ENCODE measurements around the gene MED16. TPM values are rescaled to one million over a fixed set of nuclear protein-coding genes. Genes with fewer than 3 reads are reported as not detected.
"Not testable (repeated sequence)": the region's sequence is repeated elsewhere in the genome, so short reads cannot be mapped to it uniquely, and the experiment has no call there.

MED16 gene
- total RNA-seq, 1 experiment from 2014 or later = 66.9 TPM

DNA sequence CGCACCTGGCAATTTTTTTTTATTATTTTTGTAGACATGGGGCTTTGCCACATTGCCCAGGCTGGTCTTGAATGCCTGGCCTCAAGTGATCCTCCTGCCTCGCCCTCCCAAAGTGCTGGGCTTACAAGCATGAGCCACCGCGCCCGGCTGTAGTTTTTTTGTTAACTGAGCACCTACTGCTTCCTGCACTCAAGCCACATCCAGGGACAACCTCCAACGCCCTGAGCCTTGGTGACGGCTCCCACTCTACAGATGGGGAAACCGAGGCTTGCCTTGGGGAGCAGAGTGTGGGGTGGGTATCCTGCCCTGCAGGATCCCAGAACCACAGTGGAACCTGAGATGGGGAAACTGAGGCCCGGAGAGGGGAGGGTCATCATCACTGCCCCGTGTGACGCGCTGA lies 37.8 kb downstream of the MED16 start (continued):
- TF ChIP-seq ZNF263 (CRISPR knock-in tag; IDR thresholded peaks at IDR 0.05; ENCODE audit: low read depth) = no peak
- no peak for TF ChIP-seq ZNF317 (CRISPR knock-in tag; IDR thresholded peaks at IDR 0.05; ENCODE audit: borderline replicate concordance, low read depth)
- TF ChIP-seq, protein P1, sequence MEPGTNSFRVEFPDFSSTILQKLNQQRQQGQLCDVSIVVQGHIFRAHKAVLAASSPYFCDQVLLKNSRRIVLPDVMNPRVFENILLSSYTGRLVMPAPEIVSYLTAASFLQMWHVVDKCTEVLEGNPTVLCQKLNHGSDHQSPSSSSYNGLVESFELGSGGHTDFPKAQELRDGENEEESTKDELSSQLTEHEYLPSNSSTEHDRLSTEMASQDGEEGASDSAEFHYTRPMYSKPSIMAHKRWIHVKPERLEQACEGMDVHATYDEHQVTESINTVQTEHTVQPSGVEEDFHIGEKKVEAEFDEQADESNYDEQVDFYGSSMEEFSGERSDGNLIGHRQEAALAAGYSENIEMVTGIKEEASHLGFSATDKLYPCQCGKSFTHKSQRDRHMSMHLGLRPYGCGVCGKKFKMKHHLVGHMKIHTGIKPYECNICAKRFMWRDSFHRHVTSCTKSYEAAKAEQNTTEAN (CRISPR knock-in tag; IDR thresholded peaks at IDR 0.05) = no peak

DNA sequence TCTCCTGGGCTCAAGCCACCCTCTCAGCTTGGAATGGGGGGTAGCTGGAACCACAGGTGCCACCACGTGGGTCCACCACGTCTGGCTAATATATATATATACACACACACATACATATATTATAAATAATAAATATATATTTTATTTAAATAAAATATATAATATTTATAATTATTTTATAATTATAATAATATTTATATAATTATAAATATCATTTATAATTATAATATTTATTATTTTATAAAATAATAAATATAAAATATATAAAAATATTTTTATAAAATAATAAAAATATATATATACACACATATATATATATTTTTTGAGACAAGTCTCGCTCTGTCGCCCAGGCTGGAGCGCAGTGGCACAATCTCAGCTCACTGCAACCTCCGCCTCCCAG lies 38.4 kb downstream of the MED16 start:
- no peak for ATAC-seq
- Mint-ChIP-seq H3K9me3 (no peaks in the 10 kb centered on the region), H3K36me3 (no peaks in the 10 kb centered on the region), H3K27ac (no peak overlapping the region), H3K4me3 (no peak overlapping the region), H3K4me1 (no peaks in the 10 kb centered on the region), H3K27me3 (ENCODE audit: low read depth) (peaks cover 20% of the 10 kb centered on the region)
- DNase-seq (ENCODE audit: low spot score) = no peak
- POLR2A ChIA-PET = interaction anchor here (0.7 kb wide), 1 partner anchor 1645 kb away, joined by 5 read pairs; no protein-coding TSS in a partner anchor
- TF ChIP-seq JUN (CRISPR knock-in tag; IDR thresholded peaks at IDR 0.05) = no peak
- TF ChIP-seq HMGA2 (CRISPR knock-in tag; IDR thresholded peaks at IDR 0.05) = peak; percentile 97
- no peak for TF ChIP-seq TEAD1 (CRISPR knock-in tag; IDR thresholded peaks at IDR 0.05)
- no peak for TF ChIP-seq RELA (CRISPR knock-in tag; IDR thresholded peaks at IDR 0.05; ENCODE audit: borderline replicate concordance)
- CTCF ChIA-PET = interaction anchor here (3.0 kb wide), 1 partner anchor 65 kb away, joined by 13 read pairs; no protein-coding TSS in a partner anchor

DNA sequence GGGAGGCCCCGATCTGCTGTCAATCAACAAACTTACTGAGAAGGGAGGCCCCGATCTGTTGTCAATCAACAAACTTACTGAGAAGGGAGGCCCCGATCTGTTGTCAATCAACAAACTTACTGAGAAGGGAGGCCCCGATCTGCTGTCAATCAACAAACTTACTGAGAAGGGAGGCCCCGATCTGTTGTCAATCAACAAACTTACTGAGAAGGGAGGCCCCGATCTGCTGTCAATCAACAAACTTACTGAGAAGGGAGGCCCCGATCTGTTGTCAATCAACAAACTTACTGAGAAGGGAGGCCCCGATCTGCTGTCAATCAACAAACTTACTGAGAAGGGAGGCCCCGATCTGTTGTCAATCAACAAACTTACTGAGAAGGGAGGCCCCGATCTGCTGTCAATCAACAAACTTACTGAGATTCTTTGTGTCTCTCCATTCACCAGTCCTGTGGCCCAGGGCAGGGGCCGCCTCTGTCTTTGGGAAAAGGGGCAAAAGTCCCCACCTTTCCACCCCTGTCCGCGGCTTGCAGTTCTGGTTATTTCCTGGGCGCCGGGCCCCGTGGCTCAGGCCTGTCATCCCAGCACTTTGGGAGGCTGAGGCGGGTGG lies 39.3 kb downstream of the MED16 start:
- not testable (repeated sequence) for ATAC-seq

DNA sequence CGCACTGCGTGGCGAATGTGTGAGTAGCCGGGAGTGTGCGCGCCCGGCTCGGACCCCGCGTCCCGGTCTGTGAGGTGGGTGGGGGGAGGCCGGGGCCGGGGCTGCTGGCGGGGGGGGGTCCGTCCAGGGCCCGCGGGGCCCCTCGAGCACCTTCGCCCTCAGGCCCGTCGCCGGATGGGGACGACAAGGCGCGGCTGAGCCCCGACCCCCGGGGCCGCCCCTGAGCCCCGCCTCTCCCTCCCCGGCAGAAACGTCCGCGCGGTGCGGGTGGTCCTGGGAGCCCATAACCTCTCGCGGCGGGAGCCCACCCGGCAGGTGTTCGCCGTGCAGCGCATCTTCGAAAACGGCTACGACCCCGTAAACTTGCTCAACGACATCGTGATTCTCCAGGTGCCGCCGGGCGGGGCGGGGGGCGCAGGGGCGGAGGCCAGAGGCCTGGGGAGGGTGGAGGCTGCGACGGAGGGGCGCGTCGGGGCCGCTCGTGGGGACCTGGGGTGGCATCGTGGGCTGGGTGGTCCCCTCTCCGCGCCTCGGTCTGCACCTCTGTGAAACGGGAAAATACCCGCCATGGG lies 39.9 kb downstream of the MED16 start:
- no peaks in the 10 kb centered on the region for H3K9me3 Mint-ChIP-seq
- no peaks in the 10 kb centered on the region for H3K36me3 Mint-ChIP-seq
- H3K4me3 Mint-ChIP-seq = no peak overlapping the region
- ChIA-PET CTCF (no interaction called here), POLR2A (no interaction called here)
- no peaks in the 10 kb centered on the region for H3K4me1 Mint-ChIP-seq
- no peak overlapping the region for H3K27ac Mint-ChIP-seq
- peaks cover 7% of the 10 kb centered on the region for H3K27me3 Mint-ChIP-seq (ENCODE audit: low read depth)
- ATAC-seq = no peak
- TF ChIP-seq GABPB1 (CRISPR knock-in tag; IDR thresholded peaks at IDR 0.05) (no peak), TCF7 (CRISPR knock-in tag; IDR thresholded peaks at IDR 0.05; ENCODE audit: low read depth) (no peak)
- TF ChIP-seq, protein P2, sequence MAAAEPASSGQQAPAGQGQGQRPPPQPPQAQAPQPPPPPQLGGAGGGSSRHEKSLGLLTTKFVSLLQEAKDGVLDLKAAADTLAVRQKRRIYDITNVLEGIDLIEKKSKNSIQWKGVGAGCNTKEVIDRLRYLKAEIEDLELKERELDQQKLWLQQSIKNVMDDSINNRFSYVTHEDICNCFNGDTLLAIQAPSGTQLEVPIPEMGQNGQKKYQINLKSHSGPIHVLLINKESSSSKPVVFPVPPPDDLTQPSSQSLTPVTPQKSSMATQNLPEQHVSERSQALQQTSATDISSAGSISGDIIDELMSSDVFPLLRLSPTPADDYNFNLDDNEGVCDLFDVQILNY (CRISPR knock-in tag; IDR thresholded peaks at IDR 0.05) = no peak
- TF ChIP-seq, protein P3, sequence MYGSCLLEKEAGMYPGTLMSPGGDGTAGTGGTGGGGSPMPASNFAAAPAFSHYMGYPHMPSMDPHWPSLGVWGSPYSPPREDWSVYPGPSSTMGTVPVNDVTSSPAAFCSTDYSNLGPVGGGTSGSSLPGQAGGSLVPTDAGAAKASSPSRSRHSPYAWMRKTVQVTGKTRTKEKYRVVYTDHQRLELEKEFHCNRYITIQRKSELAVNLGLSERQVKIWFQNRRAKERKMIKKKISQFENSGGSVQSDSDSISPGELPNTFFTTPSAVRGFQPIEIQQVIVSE (CRISPR knock-in tag; IDR thresholded peaks at IDR 0.05; ENCODE audit: borderline replicate concordance) = no peak
- peak; percentile 13 for DNase-seq (ENCODE audit: low spot score)

More for the DNA sequence above, 39.3 kb downstream of the MED16 start:
- CTCF ChIA-PET = interaction anchor here (3.0 kb wide), 1 partner anchor 65 kb away, joined by 13 read pairs; no protein-coding TSS in a partner anchor
- POLR2A ChIA-PET; H3K27ac Mint-ChIP-seq; DNase-seq (ENCODE audit: low spot score); H3K9me3 Mint-ChIP-seq; H3K36me3 Mint-ChIP-seq; H3K4me3 Mint-ChIP-seq; H3K4me1 Mint-ChIP-seq: not testable (repeated sequence)
- H3K27me3 Mint-ChIP-seq (ENCODE audit: low read depth) = peaks cover 14% of the 10 kb centered on the region

DNA sequence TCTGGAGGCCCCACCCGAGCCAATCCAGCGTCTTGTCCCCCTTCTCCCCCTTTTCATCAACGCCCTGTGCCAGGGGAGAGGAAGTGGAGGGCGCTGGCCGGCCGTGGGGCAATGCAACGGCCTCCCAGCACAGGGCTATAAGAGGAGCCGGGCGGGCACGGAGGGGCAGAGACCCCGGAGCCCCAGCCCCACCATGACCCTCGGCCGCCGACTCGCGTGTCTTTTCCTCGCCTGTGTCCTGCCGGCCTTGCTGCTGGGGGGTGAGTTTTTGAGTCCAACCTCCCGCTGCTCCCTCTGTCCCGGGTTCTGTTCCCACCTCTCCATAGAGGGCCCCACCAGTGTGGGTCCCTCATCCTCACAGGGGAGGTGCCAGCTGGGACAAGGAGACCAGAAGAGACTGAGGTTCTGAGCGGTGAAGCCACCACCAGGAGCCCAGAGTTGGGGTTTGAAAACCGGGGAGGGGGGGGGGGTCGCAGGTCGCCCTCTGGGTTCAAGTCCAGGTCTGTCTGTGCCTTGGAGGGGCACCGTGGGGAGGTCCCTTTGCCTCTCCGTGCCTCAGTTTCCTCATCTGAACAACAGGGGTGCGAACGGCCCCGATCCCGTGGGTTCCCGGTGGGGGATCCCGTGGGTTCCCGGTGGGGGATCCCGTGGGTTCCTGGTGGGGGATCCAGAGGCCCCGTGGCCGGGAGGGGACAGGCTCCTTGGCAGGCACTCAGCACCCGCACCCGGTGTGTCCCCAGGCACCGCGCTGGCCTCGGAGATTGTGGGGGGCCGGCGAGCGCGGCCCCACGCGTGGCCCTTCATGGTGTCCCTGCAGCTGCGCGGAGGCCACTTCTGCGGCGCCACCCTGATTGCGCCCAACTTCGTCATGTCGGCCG lies 40.6 kb downstream of the MED16 start, which contains the start of gene ELANE:
TSS of gene ELANE (plus strand) at position 168 of the 878 bp plus-strand sequence. CDS start at position 194, 26 bp downstream.
- CTCF ChIA-PET = no interaction called here
- Mint-ChIP-seq H3K4me1 (no peaks in the 10 kb centered on the region), H3K36me3 (no peaks in the 10 kb centered on the region), H3K9me3 (no peaks in the 10 kb centered on the region), H3K27ac (no peak within 1 kb of the TSS), H3K4me3 (no peak within 1 kb of the TSS), H3K27me3 (ENCODE audit: low read depth) (peaks cover under 1% of the 10 kb centered on the region; the same call in 1 of the 2 replicates)
- ATAC-seq = no peak
- peak; percentile 10 for DNase-seq (ENCODE audit: low spot score)
- POLR2A ChIA-PET = no interaction called here
- TF ChIP-seq, protein P4, sequence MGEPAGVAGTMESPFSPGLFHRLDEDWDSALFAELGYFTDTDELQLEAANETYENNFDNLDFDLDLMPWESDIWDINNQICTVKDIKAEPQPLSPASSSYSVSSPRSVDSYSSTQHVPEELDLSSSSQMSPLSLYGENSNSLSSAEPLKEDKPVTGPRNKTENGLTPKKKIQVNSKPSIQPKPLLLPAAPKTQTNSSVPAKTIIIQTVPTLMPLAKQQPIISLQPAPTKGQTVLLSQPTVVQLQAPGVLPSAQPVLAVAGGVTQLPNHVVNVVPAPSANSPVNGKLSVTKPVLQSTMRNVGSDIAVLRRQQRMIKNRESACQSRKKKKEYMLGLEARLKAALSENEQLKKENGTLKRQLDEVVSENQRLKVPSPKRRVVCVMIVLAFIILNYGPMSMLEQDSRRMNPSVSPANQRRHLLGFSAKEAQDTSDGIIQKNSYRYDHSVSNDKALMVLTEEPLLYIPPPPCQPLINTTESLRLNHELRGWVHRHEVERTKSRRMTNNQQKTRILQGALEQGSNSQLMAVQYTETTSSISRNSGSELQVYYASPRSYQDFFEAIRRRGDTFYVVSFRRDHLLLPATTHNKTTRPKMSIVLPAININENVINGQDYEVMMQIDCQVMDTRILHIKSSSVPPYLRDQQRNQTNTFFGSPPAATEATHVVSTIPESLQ (CRISPR knock-in tag; IDR thresholded peaks at IDR 0.05) = no peak
- TF ChIP-seq MXD4 (CRISPR knock-in tag; IDR thresholded peaks at IDR 0.05; ENCODE audit: borderline replicate concordance) = no peak
- TF ChIP-seq, protein P2 (CRISPR knock-in tag; IDR thresholded peaks at IDR 0.05) = no peak
- TF ChIP-seq SMAD3 (CRISPR knock-in tag; IDR thresholded peaks at IDR 0.05; ENCODE audit: borderline replicate concordance) = no peak
- no peak for TF ChIP-seq OVOL2 (CRISPR knock-in tag; IDR thresholded peaks at IDR 0.05; ENCODE audit: borderline replicate concordance)
- TF ChIP-seq, protein P5, sequence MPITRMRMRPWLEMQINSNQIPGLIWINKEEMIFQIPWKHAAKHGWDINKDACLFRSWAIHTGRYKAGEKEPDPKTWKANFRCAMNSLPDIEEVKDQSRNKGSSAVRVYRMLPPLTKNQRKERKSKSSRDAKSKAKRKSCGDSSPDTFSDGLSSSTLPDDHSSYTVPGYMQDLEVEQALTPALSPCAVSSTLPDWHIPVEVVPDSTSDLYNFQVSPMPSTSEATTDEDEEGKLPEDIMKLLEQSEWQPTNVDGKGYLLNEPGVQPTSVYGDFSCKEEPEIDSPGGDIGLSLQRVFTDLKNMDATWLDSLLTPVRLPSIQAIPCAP (CRISPR knock-in tag; IDR thresholded peaks at IDR 0.05) = no peak
- no peak for TF ChIP-seq NR2C2 (CRISPR knock-in tag; IDR thresholded peaks at IDR 0.05)

Data from WTC11 (cell line).